Posterior vena cava (tissue), 2 donors: ENCODE results near the gene ZNF593OS. TPM values are rescaled to one million over a fixed set of nuclear protein-coding genes. Genes with fewer than 3 reads are reported as not detected.

Experiments
- DNase-seq: peaks from one replicate; pipeline ENCODE4 v3.0.0-alpha.2; 2020; ENCODE audit warnings: low spot score
- intact Hi-C, 2 donors: fragments of 100-400 bp; cut with DNase I; formaldehyde crosslinking; loops; one replicate each; pipeline versions ENCODE4 v1.14.1 to v1.14.2; 2022 to 2023
- total RNA-seq, 2 donors: library from RNA; stranded (reverse); fragmentation: NEBNext Ultra II Directional; extraction: Animal tissue kit (Norgen Biotek cat#: 25700); gene quantifications; one replicate each; pipeline ENCODE4 v1.2.1, GENCODE V29; 2021
- donor health status: DM: yes; HTN: yes; CAD: no.
- donor health status: DM: yes; HTN: yes; CAD: no.

ZNF593OS gene
- total RNA-seq, 2 donors from 2014 or later = not detected

DNA sequence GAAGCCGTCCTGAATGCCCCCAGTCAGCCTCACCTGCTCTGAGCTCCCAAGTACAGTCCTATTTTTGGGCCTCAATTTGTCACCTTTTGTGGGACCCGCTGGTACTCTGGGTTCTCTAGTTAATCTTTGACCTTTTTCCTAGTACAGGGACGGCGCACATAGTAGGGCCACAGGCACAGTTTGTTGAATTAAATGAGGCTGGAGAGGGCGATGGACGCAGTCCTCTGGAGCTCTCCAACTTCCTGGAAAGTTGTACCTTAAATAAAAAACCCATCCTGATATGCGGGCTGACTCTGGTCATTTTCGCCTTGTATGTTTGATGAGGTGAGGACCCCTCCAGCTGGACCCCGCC lies 8.0 kb downstream of the ZNF593OS start:
- DNase-seq = no peak
- intact Hi-C loops = loop anchor here in 1 of 2 donors (5.0 kb wide), 1 partner anchor 56 kb away; no protein-coding TSS in a partner anchor

DNA sequence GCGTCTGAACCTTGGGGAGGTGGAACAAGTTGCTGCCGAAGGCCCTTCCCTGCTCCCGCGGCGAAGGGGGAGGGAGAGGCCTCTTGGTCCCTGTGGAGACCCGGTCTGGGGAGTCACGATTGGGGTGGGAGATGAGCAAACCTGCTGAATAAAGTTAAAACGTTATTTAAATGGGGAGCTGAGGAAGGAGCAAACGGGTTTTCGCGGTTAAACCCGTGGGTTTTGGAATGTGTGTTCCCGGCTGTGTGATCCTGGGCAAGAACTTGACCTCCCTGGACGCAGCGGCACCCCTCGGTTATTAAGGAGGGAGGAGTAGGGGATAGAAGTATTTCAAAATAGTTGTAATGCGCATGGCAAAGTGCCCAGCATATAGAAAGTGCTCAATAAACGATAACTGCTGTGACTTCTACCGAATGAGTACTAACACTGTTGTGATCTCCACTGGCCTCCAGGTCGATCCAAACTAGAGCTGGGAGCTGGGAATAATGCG lies 9.4 kb downstream of the ZNF593OS start:
- intact Hi-C loops = loop anchor here in 1 of 2 donors (5.0 kb wide), 1 partner anchor 55 kb away; no protein-coding TSS in a partner anchor
- no peak for DNase-seq

DNA sequence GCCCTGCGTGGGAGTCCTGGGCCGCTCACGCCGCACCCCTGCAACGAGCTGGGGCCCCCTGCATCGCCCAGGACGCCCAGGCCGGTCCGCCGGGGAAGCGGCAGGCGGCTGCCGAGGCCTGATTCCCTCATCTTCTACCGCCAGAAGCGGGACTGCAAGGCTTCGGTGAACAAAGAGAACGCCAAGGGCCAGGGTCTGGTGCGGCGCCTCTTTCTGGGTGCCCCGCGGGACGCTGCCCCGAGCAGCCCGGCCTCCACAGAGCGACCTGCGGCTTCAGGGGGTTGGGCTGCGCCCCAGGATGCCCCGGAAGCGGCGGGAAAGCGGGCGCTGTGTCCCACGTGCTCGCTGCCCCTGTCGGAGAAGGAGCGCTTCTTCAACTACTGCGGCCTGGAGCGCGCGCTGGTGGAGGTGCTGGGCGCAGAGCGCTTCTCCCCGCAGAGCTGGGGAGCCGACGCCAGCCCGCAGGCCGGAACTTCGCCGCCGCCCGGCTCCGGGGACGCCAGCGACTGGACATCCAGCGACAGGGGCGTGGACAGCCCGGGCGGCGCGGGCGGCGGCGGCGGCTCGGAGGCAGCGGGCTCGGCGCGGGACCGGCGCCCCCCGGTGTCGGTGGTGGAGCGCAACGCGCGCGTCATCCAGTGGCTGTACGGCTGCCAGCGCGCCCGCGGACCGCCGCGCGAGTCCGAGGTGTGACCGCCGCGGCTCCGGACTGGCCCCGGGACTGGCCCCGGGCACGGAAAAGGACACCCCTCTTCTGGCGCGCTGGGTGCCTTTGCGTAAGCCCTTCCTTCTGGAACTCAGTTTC lies 10.0 kb downstream of the ZNF593OS start:
- peak; percentile 87 for DNase-seq
- intact Hi-C loops = loop anchor here in 1 of 2 donors (5.0 kb wide), 1 partner anchor 54 kb away; no protein-coding TSS in a partner anchor

DNA sequence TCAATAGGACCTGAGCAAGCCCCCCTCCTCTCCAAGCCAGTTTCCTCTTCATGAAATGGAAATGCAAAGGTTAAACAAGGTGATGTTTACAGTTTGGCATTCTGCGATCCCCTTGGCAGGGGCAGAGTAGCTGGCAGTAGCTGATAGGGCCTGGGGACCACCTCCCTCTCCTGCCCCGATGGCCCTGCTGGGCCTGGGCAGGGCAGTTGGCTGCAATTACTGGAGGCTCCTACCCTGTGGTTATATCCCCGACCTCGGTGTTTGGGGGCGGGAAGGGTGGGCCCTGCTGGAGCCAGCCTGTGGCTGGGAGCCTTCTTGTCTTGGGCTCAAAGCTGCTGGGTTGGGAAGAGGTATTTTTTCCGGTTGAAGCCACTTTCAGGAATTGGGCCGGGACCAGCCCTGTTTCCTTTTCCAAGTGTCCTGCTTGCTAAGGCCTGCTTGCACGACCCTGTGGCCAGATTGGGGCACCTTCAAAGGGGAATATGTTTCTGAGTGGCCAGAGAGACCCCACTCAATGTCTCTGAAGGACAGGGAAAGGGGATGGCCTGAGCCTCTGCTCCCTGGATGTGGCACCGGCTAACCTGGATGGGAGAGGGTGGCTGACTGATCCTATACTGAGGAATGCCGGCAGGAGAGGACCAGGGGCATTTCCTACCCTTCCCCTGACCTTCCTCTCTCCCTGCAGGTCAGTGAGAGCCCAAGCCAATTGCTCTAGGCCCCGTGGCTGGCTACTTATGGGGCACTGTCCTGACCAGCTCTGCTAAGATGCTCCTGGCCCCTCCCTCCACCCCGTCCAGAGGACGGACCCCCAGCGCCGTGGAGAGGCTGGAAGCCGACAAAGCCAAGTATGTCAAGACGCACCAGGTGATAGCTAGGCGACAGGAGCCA lies 10.9 kb downstream of the ZNF593OS start:
- intact Hi-C loops = loop anchor here in 1 of 2 donors (5.0 kb wide), 1 partner anchor 53 kb away; no protein-coding TSS in a partner anchor
- DNase-seq = peak; percentile 31

DNA sequence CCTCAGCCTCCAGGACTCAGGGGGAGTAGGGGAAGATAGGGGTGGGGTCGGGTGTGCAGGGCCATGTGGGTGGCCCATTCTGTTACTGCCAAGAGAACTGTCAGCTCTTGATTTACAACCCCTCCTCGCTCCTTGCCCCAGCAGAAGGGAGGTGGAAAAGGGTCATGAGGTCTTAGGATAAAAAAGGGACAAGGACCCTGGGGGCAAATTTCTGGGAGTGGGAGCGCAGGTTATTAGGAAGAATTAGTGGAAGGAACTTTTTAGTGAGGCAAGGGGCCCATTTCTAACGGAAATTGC lies 11.9 kb downstream of the ZNF593OS start:
- DNase-seq = no peak
- intact Hi-C loops = loop anchor here in 1 of 2 donors (5.0 kb wide), 1 partner anchor 52 kb away; no protein-coding TSS in a partner anchor

DNA sequence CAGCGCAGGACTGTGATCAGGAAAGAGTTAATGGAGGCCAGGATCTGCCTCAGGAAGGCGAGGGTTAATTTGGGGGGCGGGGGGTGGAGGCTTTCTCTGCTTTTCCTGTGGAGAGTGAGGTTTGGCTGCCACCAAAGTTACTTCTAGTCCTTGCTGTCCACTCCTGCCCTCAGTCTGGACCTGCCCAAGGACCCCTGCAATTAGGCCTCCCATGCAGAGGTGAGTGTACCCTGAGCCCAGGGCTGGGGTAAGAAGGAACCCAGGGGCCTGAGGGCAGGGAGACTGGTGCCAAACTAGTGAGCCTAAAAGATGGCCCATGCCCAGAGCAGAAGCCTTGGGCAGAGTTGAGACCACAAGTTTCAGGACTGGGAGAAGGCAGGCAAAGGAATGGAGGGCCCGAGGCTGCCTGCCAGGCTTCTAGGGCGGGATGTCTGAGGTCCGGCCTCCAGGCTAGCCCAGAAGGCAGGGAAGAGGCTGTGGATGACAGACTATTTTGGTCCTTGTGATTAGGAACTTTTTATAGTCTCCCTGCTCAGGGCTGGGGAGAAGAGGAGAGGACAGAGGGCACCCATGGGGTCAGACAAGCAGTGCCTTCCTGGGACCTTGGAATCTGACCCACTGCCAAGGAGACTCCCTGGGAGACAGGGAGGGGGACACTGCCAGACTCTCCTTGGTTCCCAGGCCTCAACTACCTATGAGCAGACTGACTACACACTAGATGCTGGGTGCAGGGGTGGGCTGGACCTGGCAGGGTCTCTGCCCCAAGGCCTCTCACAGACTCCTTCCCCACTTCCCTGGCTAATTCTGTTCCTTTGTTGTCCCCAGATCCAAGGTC lies 12.5 kb downstream of the ZNF593OS start, which contains the start of gene FAM110D:
TSS of gene FAM110D (plus strand) at position 172 of the 835 bp plus-strand sequence. CDS start 2,213 bp downstream, outside the sequence.
- peak; percentile 62 for DNase-seq
- intact Hi-C loops = no loop called here

DNA sequence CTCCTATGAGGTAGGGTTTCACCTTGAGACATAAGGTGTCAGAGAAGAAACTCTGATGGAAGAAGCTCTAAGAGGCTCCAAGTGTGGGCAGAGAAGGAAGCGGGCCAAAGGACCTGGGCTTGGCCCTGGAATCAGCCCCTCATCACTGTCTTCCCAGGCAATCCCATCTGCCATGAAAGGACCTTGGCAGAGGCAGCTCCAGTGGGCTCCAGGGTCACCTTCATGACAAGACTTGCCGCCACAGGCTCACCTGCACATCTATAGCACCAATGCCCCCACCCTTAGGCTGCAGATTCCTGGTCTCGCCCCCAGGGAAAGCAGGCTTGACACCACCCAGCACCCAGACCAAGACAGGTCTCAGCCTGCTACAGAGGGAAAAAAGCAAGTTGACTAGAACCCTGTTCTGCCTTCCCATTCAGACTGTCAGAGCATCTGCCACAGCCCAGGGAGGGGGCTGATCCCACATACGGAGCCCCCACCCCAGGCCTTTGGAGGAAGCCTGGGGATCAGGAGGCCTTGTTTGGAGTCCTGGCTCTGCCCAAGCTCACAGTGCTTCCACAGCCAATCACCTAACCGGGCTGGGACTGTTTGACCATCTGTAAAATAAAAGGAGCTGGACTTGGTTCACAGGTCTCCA lies 13.2 kb downstream of the ZNF593OS start:
- intact Hi-C loops = no loop called here
- peak; percentile 31 for DNase-seq

DNA sequence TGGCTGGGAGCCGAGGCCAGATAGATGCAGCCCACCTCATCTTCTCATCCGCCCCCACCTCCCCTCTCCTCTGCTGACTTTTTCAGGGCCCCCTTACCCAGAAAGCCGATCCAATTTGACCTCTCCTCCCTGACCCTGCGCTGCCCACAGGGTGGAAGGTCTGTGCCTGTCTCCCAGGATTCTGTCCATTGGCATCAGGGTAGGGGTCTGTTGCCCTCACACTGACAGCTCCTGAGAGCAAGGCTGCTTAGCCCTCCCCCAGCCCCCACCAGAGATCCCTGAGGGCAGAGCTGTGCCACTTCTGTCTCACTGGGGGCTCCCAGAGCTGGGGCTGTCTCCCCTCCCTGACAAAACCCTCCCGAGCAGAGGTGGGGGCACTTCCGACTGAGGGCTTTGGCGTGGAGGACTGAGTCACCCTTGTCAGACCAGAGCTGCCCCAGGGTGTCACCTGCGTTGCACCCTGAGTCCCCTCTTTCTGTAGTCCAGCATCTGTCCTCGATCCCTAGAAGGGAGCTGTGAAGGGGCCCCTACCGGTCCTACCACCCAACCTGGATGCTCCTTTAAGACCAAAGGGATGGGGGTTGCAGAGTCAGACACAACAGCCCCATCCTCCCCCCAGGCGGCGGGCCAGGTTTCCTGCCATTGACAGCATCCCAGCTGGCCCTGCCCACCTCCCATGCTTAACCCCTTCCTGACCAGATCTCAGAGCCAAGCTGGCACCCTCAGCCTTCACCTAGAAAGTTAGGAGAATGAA lies 15.2 kb downstream of the ZNF593OS start:
- intact Hi-C loops = no loop called here

DNA sequence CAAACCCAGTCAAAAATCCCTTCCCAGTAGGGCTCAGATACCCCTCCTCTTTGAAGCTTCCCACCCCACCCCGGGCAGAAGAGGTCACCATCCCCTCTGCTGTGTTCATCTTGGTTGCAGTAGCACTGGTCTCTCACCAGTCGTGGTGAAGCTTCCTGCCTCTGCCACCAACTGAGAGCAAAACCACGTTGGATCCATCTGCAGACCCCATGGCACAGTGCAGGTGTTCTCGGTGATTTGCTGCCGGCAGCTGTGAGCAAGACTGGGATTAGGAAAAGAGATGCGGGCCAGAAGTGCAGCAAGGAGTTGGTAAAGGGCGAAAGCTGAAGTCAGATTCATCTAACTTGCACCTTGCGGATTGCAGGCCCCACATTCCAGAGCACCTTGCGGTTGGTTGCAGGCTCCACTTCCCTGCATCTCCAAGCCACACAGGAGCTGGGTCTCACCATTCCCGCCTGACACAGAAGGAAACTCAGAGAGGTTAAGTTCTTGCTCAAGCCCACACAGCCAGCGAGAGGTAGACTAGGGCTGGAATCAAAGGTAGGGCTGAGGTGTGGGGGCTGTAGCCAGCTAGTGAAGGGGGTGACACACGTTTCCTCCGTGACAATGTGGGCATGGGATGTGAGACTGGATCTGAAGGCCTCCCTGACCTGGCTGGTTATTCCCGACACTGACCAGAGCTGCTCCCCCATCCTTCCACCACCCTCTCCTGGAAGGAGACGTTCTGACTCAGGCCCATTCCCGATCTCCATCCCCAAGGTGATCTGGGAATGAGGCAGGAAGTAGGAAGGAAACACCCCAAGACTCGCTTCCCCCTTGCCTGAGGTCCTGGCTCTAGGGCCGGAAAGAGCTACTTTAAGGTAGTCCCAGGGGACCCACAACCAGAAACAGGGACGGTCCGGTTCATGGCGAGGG lies 16.0 kb downstream of the ZNF593OS start:
- intact Hi-C loops = no loop called here
- peak; percentile 56 for DNase-seq

More for the DNA sequence above, 15.2 kb downstream of the ZNF593OS start:
- DNase-seq = peak; percentile 84

DNA sequence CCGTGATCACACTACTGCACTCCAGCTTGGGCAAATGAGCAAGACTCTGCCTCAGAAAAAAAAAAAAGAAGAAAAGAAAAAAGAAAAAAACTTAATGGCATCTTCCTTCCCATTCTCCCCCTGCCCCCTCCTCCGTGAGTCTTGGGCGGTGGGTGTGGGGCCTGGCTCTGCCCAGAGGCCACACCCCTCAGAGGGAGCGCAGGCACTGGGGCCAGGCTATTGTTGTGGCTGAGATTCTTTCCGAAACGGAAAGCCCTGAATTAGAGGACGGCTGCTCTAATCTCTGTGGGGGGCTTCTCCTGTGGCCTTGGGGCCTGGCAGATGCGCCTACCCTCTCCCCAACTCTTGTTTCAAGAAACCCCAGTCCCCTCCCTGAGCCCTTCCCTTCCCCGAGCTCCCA lies 16.9 kb downstream of the ZNF593OS start:
- intact Hi-C loops = no loop called here
- no peak for DNase-seq

DNA sequence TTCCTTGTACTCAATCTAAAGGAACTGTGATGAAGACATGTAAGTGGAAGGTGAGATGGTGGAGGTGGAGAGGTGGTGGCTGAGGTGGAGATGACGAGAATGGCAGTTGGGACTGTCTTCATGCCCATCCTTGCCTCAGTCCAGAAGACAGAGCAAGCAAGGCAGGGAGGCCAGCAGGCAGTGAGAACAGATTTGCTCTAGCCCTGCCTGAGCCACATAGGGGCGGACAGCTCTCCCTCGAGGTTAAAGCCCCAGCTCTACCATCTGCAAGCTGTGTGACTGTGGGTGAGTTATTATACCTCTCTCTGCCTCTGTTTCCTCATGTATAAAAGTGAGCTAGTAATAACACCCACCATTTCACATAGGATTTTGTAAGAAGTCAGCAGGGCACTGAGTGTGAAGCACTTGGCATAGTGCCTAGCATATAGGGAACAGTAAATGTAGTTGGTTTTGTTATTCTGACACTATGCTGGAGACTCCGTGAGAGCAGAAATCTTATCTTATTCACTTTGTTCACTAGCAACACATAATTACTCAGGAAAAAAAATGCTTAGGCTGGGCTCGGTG lies 17.6 kb downstream of the ZNF593OS start:
- DNase-seq = no peak
- intact Hi-C loops = no loop called here

DNA sequence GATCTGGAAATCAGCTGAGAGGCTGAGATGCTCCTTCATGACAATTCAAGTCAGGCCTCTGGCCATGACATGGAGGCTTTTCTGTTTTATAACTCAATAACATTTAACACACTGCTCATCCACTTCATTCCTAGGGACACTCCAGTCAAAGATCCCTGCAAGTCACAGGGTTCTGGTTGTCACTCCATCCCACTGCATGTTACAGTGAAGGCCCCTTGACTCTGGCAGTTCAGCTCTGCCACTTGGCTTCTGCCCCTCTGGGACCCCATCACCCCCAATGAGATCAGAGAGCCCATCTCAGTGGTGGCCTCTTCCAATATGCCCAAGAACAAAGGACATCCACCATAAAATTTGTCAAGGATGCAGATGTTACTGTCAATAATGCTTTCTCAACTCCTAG lies 22.7 kb downstream of the ZNF593OS start:
- no peak for DNase-seq
- intact Hi-C loops = loop anchor here (5.0 to 10.0 kb wide), 3 partner anchors 47 to 1548 kb away; no protein-coding TSS in a partner anchor

DNA sequence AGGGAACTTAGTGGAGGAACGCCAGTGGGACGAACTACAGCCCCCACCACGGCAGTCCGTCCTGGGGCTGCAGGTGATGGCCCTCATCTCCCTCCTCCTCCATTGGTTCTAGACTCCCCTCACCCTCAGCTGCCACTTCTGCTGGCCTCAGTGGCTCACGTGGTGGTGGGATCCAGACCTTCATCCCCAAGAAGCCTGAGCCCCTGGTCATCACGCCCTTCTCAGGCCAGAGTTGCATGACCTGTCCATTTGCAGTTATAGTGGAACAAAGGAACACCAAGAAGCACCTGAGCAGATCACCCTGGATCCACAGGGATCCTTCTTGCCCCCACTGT lies 25.7 kb downstream of the ZNF593OS start:
- intact Hi-C loops = loop anchor here (2.0 to 10.0 kb wide), 4 partner anchors 44 to 1551 kb away; no protein-coding TSS in a partner anchor

DNA sequence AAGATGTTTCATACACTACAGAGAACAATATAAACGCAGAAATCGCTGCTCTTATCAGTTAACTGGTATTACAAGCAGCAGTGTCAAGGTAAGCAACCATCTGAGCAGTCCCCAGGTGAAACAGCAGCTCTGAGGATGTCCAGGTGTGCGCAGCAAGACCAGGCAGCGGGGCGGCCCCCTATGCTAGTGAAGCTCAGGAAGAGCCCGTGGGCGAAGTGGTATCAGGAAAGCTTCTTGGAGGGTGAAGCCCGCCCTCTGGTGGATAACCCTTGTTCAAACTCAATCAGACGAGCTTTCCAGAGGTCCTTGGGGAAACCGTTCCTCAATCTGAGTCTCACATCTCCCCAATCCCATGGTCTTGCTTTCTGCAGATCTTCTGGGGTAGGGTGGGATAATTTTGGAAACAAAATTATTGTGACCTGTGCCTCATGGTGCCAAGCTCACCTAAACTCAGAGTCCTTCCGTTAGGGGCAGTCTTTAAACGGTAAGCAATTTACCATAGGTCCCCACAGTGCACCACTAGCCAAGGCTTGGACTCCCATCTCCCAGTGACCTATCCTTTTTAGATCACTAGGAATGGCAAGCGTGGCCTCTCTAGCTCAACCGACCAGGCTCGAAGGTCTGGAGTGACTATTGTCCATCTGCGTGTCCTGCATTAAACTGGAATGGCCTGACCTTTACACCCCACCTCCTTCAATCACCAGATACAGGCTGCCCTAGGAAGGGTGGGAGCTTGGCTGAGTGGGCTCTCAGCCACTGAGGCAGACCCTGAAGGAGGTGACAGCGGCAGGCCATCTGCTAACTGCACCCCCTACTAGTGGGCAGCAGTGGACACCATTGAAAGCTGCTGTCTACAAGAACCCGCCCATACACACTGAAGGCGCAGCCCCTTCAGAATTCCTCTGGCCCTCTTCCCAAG lies 26.3 kb downstream of the ZNF593OS start:
- DNase-seq = peak; percentile 87

More for the DNA sequence above, 25.7 kb downstream of the ZNF593OS start:
- DNase-seq = no peak

DNA sequence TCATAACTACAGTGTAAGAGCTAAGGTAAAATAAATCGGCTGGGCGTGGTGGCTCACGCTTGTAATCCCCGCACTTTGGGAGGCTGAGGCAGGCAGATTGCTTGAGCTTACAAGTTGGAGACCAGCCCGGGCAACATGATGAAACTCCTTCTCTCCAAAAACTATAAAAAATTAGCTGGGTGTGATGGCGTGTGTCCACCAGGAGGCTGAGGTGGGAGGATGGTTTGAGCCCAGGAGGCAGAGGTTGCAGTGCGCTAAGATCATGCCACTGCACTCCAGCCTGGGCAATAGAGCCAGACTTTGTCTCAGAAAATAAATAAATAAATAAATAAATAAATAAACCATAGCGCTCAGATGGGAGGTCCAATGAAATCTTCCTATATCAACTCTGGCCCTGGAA lies 29.5 kb downstream of the ZNF593OS start:
- intact Hi-C loops = loop anchor here (10.0 kb wide), 1 partner anchor 107 kb away; no protein-coding TSS in a partner anchor
- no peak for DNase-seq

More for the DNA sequence above, 26.3 kb downstream of the ZNF593OS start:
- intact Hi-C loops = loop anchor here (2.0 to 10.0 kb wide), 4 partner anchors 43 to 1552 kb away; no protein-coding TSS in a partner anchor
